HepG2 (cell line): ENCODE results near the gene PTCD2. TPM values are rescaled to one million over a fixed set of nuclear protein-coding genes. Genes with fewer than 3 reads are reported as not detected.

ENCODE experiments used
- ATAC-seq: fragments of 200-7000 bp; cut with Tn5 transposase; 3 replicates; pipeline ENCODE4 v1.9.1; 2020; ENCODE audit warnings: mild to moderate bottlenecking, moderate library complexity
- BruUV-seq: library from RNA; stranded (reverse); fragments of 400-500 nt; replicated peaks from 2 replicates; lab custom pipeline; 2021; lab: Mats Ljungman, UMichigan
- CTCF ChIA-PET: fragments of 300-600 bp; formaldehyde crosslinking; extraction: SDS; loops from one replicate; lab custom pipeline; 2021; ENCODE audit warnings: low total read pairs, inconsistent platforms, low intra/inter-chr PET ratio; lab: Yijun Ruan, JAX
- POLR2A ChIA-PET: fragments of 350-600 bp; sonication (Branson Sonifier 250); formaldehyde crosslinking; loops from one replicate; lab custom pipeline; 2020; ENCODE audit warnings: antibody characterized with exemption, inconsistent platforms; lab: Yijun Ruan, JAX
- DNase-seq: peaks from one replicate; pipeline ENCODE4 v3.0.0-alpha.2; 2015; ENCODE audit warnings: low spot score
- FAIRE-seq: peaks from 3 replicates; lab custom pipeline; 2011; peaks lifted over from hg19 to GRCh38; lab: Jason Lieb, UNC
- H2AFZ ChIP-seq: one replicate; pipeline ENCODE4 v1.6.1; 2011; ENCODE audit warnings: low read length, inconsistent platforms
- H3K27ac ChIP-seq: fragments of 300-600 bp; 3 replicates; pipeline ENCODE4 v1.8.0; 2011; ENCODE audit warnings: mixed run types, mild to moderate bottlenecking, mixed read lengths, low read length, inconsistent platforms; ENCODE audit not compliant: insufficient read depth; ENCODE audit errors: extremely low read length
- H3K27me3 ChIP-seq, 2 experiments: fragments of 200-600 bp in 1 of 2; 2 replicates in 1 of 2; 3 replicates in 1 of 2; pipeline versions ENCODE4 v1.6.0 to v1.8.0; 2011; ENCODE audit warnings: low read length in 2 of 2, mild to moderate bottlenecking in 2 of 2, moderate library complexity in 2 of 2, inconsistent platforms in 1 of 2; ENCODE audit not compliant: insufficient read depth in 2 of 2, control insufficient read depth in 1 of 2
- H3K36me3 ChIP-seq, 2 experiments: fragments of 200-600 bp in 1 of 2; replicated peaks in 1 of 2; 2 replicates in 1 of 2; 3 replicates in 1 of 2; pipeline versions ENCODE4 v1.5.1 to v1.8.0; 2011; ENCODE audit warnings: low read length in 2 of 2, inconsistent platforms in 1 of 2; ENCODE audit not compliant: insufficient read depth in 2 of 2, control insufficient read depth in 1 of 2
- H3K4me1 ChIP-seq: 2 replicates; pipeline ENCODE4 v1.5.1; 2012; ENCODE audit warnings: low read length, inconsistent platforms; ENCODE audit not compliant: insufficient read depth
- H3K4me2 ChIP-seq: 2 replicates; pipeline ENCODE4 v1.6.0; 2011; ENCODE audit warnings: low read depth, low read length, inconsistent platforms
- H3K4me3 ChIP-seq, 3 experiments: fragments of 200-600 bp in 1 of 3; sonication (generic), shearing (Covaris generic) in 1 of 3; replicated peaks in 1 of 3; 2 replicates each; pipeline ENCODE4 v1.5.1; 2011 to 2016; ENCODE audit warnings: low read length in 3 of 3, inconsistent platforms in 2 of 3, low read depth in 2 of 3, mild to moderate bottlenecking in 2 of 3, control low read depth in 1 of 3, mixed read lengths in 1 of 3; ENCODE audit not compliant: insufficient read depth in 1 of 3
- H3K79me2 ChIP-seq: one replicate; pipeline ENCODE4 v1.6.1; 2011; ENCODE audit warnings: low read length, inconsistent platforms; ENCODE audit not compliant: insufficient read depth
- H3K9ac ChIP-seq: 2 replicates; pipeline ENCODE4 v1.6.0; 2011; ENCODE audit warnings: mild to moderate bottlenecking, low read depth, low read length, inconsistent platforms; ENCODE audit not compliant: insufficient read depth
- H3K9me3 ChIP-seq: 2 replicates; pipeline ENCODE4 v1.5.1; 2012; ENCODE audit warnings: mild to moderate bottlenecking, low read length
- H4K20me1 ChIP-seq: 2 replicates; pipeline ENCODE4 v1.6.0; 2011; ENCODE audit warnings: inconsistent platforms, mild to moderate bottlenecking, low read length, moderate library complexity; ENCODE audit not compliant: insufficient read depth
- KLF11 ChIP-seq: IDR thresholded peaks from 2 replicates; pipeline ENCODE4 v1.6.1; 2016; ENCODE audit warnings: missing compliant biosample characterization
- SIN3A ChIP-seq: IDR thresholded peaks from 2 replicates; pipeline ENCODE4 v1.6.1; 2011; ENCODE audit warnings: low read depth, mild to moderate bottlenecking, control low read depth, low read length, borderline replicate concordance
- ZNF143 ChIP-seq: sonication (generic); formaldehyde crosslinking; IDR thresholded peaks from 2 replicates; pipeline ENCODE4 v1.4.0; 2020; ENCODE audit warnings: missing genetic modification reagents
- WGBS: methylation state at CpG from one replicate; pipeline ENCODE4 v1.1.6; 2017; ENCODE audit warnings: low lambda C conversion rate; 5-methylcytosine and 5-hydroxymethylcytosine counted together
- in situ Hi-C: cut with HindIII; loops from 2 replicates; pipeline ENCODE4 v1.10.0; 2017; ENCODE audit warnings: low pct_unique_long_range_greater_than_20kb; ENCODE audit not compliant: extremely low pct_ligation_motif_present
- intact Hi-C: fragments of 100-400 bp; cut with micrococcal nuclease; formaldehyde crosslinking; loops from one replicate; pipeline ENCODE4 v1.10.0; 2022; ENCODE audit not compliant: unreplicated experiment
- polyA plus RNA-seq, 8 experiments: library from polyadenylated mRNA; depleted of rRNA in 3 of 8; stranded (reverse) in 7 of 8; unstranded in 1 of 8; fragments of >200 nt; fragmentation: Illumina TruSeq in 4 of 8; extraction: Trizol in 4 of 8; gene quantifications; 2 replicates each; pipeline versions ENCODE4 v1.2.1 to v1.2.3, GENCODE V29; 2011 to 2016; ENCODE audit warnings: low read depth in 4 of 8, missing spikeins in 1 of 8, mixed read lengths in 1 of 8; ENCODE audit not compliant: insufficient read depth in 1 of 8
- total RNA-seq, 5 experiments: library from RNA; depleted of rRNA; stranded (reverse); fragments of >200 nt; fragmentation: Illumina TruSeq; extraction: Trizol; gene quantifications; 2 replicates each; pipeline ENCODE4 v1.2.3, GENCODE V29; 2016; ENCODE audit warnings: low read depth in 1 of 5
- TF ChIP-seq, protein P1 (sequence below): sonication (generic); formaldehyde crosslinking; conservative IDR thresholded peaks from 2 replicates; pipeline ENCODE4 v1.4.0; 2020; ENCODE audit warnings: missing genetic modification reagents
- TF ChIP-seq, protein P2 (sequence below): sonication (generic); formaldehyde crosslinking; IDR thresholded peaks from 2 replicates; pipeline ENCODE4 v1.9.0; 2021; ENCODE audit warnings: missing genetic modification reagents, borderline replicate concordance
- TF ChIP-seq, protein P3 (sequence below): sonication (generic); formaldehyde crosslinking; IDR thresholded peaks from 2 replicates; pipeline ENCODE4 v1.4.0; 2020; ENCODE audit warnings: mild to moderate bottlenecking, missing genetic modification reagents
- TF ChIP-seq, protein P4 (sequence below): sonication (generic); formaldehyde crosslinking; IDR thresholded peaks from 2 replicates; pipeline ENCODE4 v1.5.1; 2020; ENCODE audit warnings: missing genetic modification reagents, mild to moderate bottlenecking, borderline replicate concordance

Gene PTCD2
- total and polyA plus RNA-seq, 2 of the 13 experiments (the other 11 are each of a cell fraction or from before 2014, with no cell fraction given) = 5.3 to 6.4 TPM

DNA sequence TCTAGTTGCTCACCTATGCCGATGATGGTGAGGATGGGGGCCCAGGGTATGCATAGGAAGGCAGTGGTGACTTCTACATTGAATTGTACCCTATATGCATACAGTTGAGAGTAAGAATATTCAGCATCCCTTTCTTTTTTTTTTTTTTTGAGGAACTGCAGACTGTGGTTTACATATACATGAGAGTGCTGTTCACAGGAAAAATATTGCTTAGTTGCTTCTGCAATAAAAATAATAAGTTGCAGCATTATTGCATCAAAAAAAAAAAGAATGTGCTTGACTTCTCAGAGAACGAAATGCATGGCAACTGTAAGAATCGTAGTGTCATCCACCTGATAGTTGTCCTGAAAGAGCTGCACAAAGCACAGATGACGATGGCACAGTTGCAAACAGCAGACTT lies 52.8 kb downstream of the PTCD2 start:
- no peaks in the 10 kb centered on the region for H3K9me3 ChIP-seq
- in situ Hi-C loops = no loop called here
- TF ChIP-seq ZNF143 = no peak
- TF ChIP-seq, protein P1, sequence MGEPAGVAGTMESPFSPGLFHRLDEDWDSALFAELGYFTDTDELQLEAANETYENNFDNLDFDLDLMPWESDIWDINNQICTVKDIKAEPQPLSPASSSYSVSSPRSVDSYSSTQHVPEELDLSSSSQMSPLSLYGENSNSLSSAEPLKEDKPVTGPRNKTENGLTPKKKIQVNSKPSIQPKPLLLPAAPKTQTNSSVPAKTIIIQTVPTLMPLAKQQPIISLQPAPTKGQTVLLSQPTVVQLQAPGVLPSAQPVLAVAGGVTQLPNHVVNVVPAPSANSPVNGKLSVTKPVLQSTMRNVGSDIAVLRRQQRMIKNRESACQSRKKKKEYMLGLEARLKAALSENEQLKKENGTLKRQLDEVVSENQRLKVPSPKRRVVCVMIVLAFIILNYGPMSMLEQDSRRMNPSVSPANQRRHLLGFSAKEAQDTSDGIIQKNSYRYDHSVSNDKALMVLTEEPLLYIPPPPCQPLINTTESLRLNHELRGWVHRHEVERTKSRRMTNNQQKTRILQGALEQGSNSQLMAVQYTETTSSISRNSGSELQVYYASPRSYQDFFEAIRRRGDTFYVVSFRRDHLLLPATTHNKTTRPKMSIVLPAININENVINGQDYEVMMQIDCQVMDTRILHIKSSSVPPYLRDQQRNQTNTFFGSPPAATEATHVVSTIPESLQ (CRISPR knock-in tag) = no peak
- TF ChIP-seq SIN3A = no peak
- TF ChIP-seq KLF11 (CRISPR knock-in tag) = no peak
- TF ChIP-seq, protein P2, sequence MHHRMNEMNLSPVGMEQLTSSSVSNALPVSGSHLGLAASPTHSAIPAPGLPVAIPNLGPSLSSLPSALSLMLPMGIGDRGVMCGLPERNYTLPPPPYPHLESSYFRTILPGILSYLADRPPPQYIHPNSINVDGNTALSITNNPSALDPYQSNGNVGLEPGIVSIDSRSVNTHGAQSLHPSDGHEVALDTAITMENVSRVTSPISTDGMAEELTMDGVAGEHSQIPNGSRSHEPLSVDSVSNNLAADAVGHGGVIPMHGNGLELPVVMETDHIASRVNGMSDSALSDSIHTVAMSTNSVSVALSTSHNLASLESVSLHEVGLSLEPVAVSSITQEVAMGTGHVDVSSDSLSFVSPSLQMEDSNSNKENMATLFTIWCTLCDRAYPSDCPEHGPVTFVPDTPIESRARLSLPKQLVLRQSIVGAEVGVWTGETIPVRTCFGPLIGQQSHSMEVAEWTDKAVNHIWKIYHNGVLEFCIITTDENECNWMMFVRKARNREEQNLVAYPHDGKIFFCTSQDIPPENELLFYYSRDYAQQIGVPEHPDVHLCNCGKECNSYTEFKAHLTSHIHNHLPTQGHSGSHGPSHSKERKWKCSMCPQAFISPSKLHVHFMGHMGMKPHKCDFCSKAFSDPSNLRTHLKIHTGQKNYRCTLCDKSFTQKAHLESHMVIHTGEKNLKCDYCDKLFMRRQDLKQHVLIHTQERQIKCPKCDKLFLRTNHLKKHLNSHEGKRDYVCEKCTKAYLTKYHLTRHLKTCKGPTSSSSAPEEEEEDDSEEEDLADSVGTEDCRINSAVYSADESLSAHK = no peak
- TF ChIP-seq, protein P3, sequence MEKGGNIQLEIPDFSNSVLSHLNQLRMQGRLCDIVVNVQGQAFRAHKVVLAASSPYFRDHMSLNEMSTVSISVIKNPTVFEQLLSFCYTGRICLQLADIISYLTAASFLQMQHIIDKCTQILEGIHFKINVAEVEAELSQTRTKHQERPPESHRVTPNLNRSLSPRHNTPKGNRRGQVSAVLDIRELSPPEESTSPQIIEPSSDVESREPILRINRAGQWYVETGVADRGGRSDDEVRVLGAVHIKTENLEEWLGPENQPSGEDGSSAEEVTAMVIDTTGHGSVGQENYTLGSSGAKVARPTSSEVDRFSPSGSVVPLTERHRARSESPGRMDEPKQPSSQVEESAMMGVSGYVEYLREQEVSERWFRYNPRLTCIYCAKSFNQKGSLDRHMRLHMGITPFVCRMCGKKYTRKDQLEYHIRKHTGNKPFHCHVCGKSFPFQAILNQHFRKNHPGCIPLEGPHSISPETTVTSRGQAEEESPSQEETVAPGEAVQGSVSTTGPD (CRISPR knock-in tag) = no peak
- TF ChIP-seq, protein P4, sequence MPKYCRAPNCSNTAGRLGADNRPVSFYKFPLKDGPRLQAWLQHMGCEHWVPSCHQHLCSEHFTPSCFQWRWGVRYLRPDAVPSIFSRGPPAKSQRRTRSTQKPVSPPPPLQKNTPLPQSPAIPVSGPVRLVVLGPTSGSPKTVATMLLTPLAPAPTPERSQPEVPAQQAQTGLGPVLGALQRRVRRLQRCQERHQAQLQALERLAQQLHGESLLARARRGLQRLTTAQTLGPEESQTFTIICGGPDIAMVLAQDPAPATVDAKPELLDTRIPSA (CRISPR knock-in tag) = no peak
- no peaks in the 10 kb centered on the region for H3K4me1 ChIP-seq
- intact Hi-C loops = no loop called here
- no peak overlapping the region for H3K27ac ChIP-seq
- DNase-seq (no peak), FAIRE-seq (no peak), ATAC-seq (no peak)
- H3K4me2 ChIP-seq = no peak overlapping the region
- CTCF ChIA-PET = no interaction called here
- H4K20me1 ChIP-seq = no peaks in the 10 kb centered on the region
- no peak overlapping the region for H2AFZ ChIP-seq
- BruUV-seq = no TSS peak
- 42% methylated on average over 4 of the region's 4 CpGs for WGBS
- no peaks in the 10 kb centered on the region; a peak in 1 of 5 replicates for H3K36me3 ChIP-seq
- no peak overlapping the region for H3K9ac ChIP-seq
- H3K79me2 ChIP-seq = no peaks in the 10 kb centered on the region
- POLR2A ChIA-PET = no interaction called here
- 0 out of 5 replicates have a peak, but pooled peaks cover 0 to 2% of the 10 kb centered on the region in 2 experiments for H3K27me3 ChIP-seq
- H3K4me3 ChIP-seq = no peak overlapping the region
